ENCODE results near the gene SMIM3. TPM values are rescaled to one million over a fixed set of nuclear protein-coding genes. Genes with fewer than 3 reads are reported as not detected.

SMIM3 gene, protein sequence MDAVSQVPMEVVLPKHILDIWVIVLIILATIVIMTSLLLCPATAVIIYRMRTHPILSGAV
- 2.9 and 3.0 TPM in 2 replicates for total RNA-seq (2013; cell fraction: nucleolus; rRNA removed)
- total RNA-seq (2014; rRNA removed) (9.9 and 11.8 TPM in 2 replicates), total RNA-seq (2014; rRNA removed; fragmentation: Illumina TruSeq; extraction: Trizol) (7.3 and 7.7 TPM in 2 replicates), total RNA-seq (2021) (6.9 and 8.4 TPM in 2 replicates), polyA plus RNA-seq (2011; rRNA removed) (1.0 TPM in 2 replicates), polyA plus RNA-seq (2014; fragmentation: Illumina TruSeq; extraction: Trizol) (6.9 and 10.7 TPM in 2 replicates), polyA plus RNA-seq (2014; fragmentation: Nextera tagmentation; extraction: Ambion mirVana) (1 to 10 TPM; 1.4 to 5.2 TPM), polyA plus RNA-seq (2014; rRNA removed) (7.7 and 8.7 TPM in 2 replicates), polyA plus RNA-seq (2016; fragmentation: Nextera tagmentation; extraction: Ambion mirVana) (10 to 100 TPM; 11.1 to 14.3 TPM), polyA minus RNA-seq (2011; rRNA and poly(A)+ RNA removed) (0.21 and 0.44 TPM in 2 replicates), Bru-seq, nascent RNA (percentile 68 among the genes with signal in this experiment), BruChase-seq, experiment 1, labeled RNA remaining after a 6-hour chase (percentile 68 among the genes with signal in this experiment), BruChase-seq, experiment 2, labeled RNA remaining after a 2-hour chase (percentile 70 among the genes with signal in this experiment)
- polyA plus RNA-seq (2011; ENCODE audit: low read depth): 19.7 TPM
- 1.3 and 1.8 TPM in 2 replicates for polyA plus RNA-seq (2011; cell fraction: cytosol; rRNA removed)
- 0.46 and 0.53 TPM in 2 replicates for polyA plus RNA-seq (2011; cell fraction: nucleus; rRNA removed)
- 13.1 and 21.5 TPM in 2 replicates for polyA plus RNA-seq (2012)
- not detected in 2 replicates for polyA minus RNA-seq (2011; cell fraction: cytosol; rRNA and poly(A)+ RNA removed)
- 0.24 and 0.29 TPM in 2 replicates for polyA minus RNA-seq (2011; cell fraction: nucleus; rRNA and poly(A)+ RNA removed)
- long read RNA-seq, experiment 1, partial matches to known transcripts: 0 of 1 reads
- long read RNA-seq, experiment 1, other reads (novel, unspliced or antisense): 0 of 1 reads
- long read RNA-seq, experiment 2, transcript SMIM3-201 (2 exons, 2,332 nt): major isoform, 17 of 17 reads
- long read RNA-seq, experiment 2, partial matches to known transcripts: 0 of 17 reads
- long read RNA-seq, experiment 2, other reads (novel, unspliced or antisense): 0 of 17 reads

DNA sequence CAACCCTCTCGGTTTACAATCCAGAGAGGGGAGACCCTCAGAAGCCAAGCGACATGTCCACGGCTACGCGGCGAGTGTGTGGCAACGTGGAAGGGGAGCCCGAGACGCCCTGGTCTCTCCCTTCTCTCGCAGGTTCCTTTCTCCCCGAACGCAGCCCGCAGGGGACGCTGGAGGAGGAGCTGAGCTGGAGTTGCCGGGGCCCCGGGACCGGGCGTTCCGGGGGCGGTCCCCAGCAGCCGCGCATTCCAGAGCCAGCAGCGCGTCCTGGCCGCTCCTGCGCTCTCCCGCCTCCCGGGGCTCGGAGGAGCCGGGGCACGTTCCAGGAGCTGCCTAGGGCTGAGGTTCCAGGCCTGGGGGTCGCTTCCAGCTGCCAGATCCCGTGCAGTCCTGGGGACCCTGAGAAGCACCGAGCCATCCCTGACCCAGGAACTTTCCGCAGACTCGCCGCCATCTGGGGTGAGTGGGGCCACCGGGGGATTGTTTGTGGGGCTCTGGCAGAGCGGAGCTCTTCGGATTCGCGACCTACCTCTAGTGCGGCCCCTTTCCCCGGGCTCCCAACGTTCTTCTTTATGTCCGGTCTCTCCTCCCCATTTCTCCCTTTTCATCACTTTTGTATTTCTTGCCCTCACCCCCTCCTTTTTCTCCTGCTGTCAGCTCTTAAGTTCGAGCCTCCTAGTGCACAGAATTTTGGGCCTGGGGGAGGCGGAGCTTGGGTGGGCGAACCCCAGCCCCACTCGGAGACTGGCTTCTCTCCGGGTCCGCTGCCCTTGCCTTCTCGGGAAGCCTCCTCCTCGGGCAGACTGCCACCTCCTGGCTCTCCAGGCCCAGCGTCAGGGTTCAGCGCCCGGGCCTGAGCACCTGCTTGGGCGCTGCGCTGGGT, at the start of gene SMIM3:
TSS of gene SMIM3 (plus strand) at position 241 of the 880 bp plus-strand sequence. CDS start 16,684 bp downstream, outside the sequence.
- Histone ChIP-seq H3K4me1 (ENCODE audit: control insufficient read depth, insufficient read depth, low read length) (peaks cover 30% of the 10 kb centered on the region), H3K4me2 (ENCODE audit: control insufficient read depth, insufficient read depth) (peak within 1 kb of the TSS; percentile 95), H3K4me3 (peak within 1 kb of the TSS; percentile 77), H2AFZ (ENCODE audit: control insufficient read depth, low read depth, low read length) (peak within 1 kb of the TSS; percentile 94), H3K9ac (ENCODE audit: control insufficient read depth, insufficient read depth, low read length) (peak within 1 kb of the TSS; percentile 83), H3K79me2 (ENCODE audit: control insufficient read depth, insufficient read depth, low read length) (peaks cover 35% of the 10 kb centered on the region), H4K20me1 (ENCODE audit: control insufficient read depth, insufficient read depth) (no peaks in the 10 kb centered on the region), H3K27ac (ENCODE audit: control insufficient read depth, insufficient read depth) (peak within 1 kb of the TSS; percentile 78), H3K27me3 (replicated peaks in 1 of 2; ENCODE audit: control insufficient read depth in 2 of 2, insufficient read depth in 2 of 2, low read length in 1 of 2) (no peaks in the 10 kb centered on the region), H3K9me3 (replicated peaks; ENCODE audit: control insufficient read depth, insufficient read depth, low read length) (no peaks in the 10 kb centered on the region), H3K36me3 (ENCODE audit: control insufficient read depth in 2 of 2, insufficient read depth in 2 of 2, low read length in 1 of 2) (no peaks in the 10 kb centered on the region)
- ChIA-PET CTCF (interaction anchor here (0.7 to 1.9 kb wide), 16 partner anchors 8 to 386 kb away, joined by 3 to 10 read pairs (median 4); partner anchors contain the start of genes DCTN4, IRGM and RBM22), POLR2A (interaction anchor here (0.5 to 1.9 kb wide), 3 partner anchors 11 to 594 kb away, joined by 3 to 5 read pairs (median 4); partner anchors contain the start of gene DCTN4), SMC1A (ENCODE audit: uncharacterized antibody, unreplicated experiment) (interaction anchor here (0.6 to 2.1 kb wide), 14 partner anchors 8 to 219 kb away, joined by 3 to 7 read pairs (median 4); partner anchors contain the start of gene DCTN4), RAD21 (ENCODE audit: unreplicated experiment) (interaction anchor here (0.7 to 1.5 kb wide), 6 partner anchors 11 to 219 kb away, joined by 3 to 4 read pairs (median 4); partner anchors contain the start of genes IRGM and RBM22)
- BruUV-seq (replicated peaks): no TSS peak
- 43% methylated on average over 51 of the region's 59 CpGs for WGBS (ENCODE audit: insufficient coverage, insufficient replicate concordance, low lambda C conversion rate, missing lambda C conversion rate)
- FAIRE-seq (no peak), ATAC-seq (peak; percentile 70), DNase-seq (ENCODE audit: low read depth, low spot score) (no peak)
- in situ Hi-C loops (cut with MboI) (no loop called here), intact Hi-C loops (cut with micrococcal nuclease; ENCODE audit: unreplicated experiment) (loop anchor here (2.0 kb wide), 2 partner anchors 78 to 218 kb away; partner anchors contain the start of gene RBM22)
- TF ChIP-seq, protein P1, sequence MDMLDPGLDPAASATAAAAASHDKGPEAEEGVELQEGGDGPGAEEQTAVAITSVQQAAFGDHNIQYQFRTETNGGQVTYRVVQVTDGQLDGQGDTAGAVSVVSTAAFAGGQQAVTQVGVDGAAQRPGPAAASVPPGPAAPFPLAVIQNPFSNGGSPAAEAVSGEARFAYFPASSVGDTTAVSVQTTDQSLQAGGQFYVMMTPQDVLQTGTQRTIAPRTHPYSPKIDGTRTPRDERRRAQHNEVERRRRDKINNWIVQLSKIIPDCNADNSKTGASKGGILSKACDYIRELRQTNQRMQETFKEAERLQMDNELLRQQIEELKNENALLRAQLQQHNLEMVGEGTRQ (IDR thresholded peaks at IDR 0.05; ENCODE audit: borderline replicate concordance, low read depth, low read length): no peak
- no peak; the same call in 1 of the 2 replicates for TF ChIP-seq NBN (IDR thresholded peaks at IDR 0.05)
- no peak for TF ChIP-seq ETV6 (conservative IDR thresholded peaks at IDR 0.05 in 1 of 2, IDR thresholded peaks at IDR 0.05 in 1 of 2; ENCODE audit: borderline replicate concordance in 1 of 2, low read depth in 1 of 2)
- no peak for TF ChIP-seq POLR2AphosphoS2 (IDR thresholded peaks at IDR 0.05; ENCODE audit: low read depth, low read length)
- TF ChIP-seq STAT1 (conservative IDR thresholded peaks at IDR 0.05): no peak
- TF ChIP-seq CREM (IDR thresholded peaks at IDR 0.05; ENCODE audit: low read depth): 0 out of 2 replicates have a peak, but pooled peaks have one; percentile 13
- peak; percentile 23; the same call in 1 of the 2 replicates for TF ChIP-seq GATAD2B (conservative IDR thresholded peaks at IDR 0.05; ENCODE audit: low read depth)
- TF ChIP-seq, protein P2, sequence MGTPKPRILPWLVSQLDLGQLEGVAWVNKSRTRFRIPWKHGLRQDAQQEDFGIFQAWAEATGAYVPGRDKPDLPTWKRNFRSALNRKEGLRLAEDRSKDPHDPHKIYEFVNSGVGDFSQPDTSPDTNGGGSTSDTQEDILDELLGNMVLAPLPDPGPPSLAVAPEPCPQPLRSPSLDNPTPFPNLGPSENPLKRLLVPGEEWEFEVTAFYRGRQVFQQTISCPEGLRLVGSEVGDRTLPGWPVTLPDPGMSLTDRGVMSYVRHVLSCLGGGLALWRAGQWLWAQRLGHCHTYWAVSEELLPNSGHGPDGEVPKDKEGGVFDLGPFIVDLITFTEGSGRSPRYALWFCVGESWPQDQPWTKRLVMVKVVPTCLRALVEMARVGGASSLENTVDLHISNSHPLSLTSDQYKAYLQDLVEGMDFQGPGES (IDR thresholded peaks at IDR 0.05): no peak
- TF ChIP-seq FOXM1 (IDR thresholded peaks at IDR 0.05; ENCODE audit: low read depth, low read length): no peak
- TF ChIP-seq RAD51 (IDR thresholded peaks at IDR 0.05): no peak
- peak; percentile 58; the same call in 1 of the 2 replicates for TF ChIP-seq POLR2A (IDR thresholded peaks at IDR 0.05; ENCODE audit: low read depth, low read length)
- TF ChIP-seq SUPT20H (IDR thresholded peaks at IDR 0.05; ENCODE audit: borderline replicate concordance, control insufficient read depth, low read depth, low read length): no peak
- TF ChIP-seq NR2F1 (conservative IDR thresholded peaks at IDR 0.05): 0 out of 2 replicates have a peak, but pooled peaks have one; percentile 11
- no peak for TF ChIP-seq KDM1A (IDR thresholded peaks at IDR 0.05; ENCODE audit: borderline replicate concordance)
- TF ChIP-seq RB1 (IDR thresholded peaks at IDR 0.05; ENCODE audit: borderline replicate concordance): 0 out of 2 replicates have a peak, but pooled peaks have one; percentile 64
- TF ChIP-seq DPF2 (IDR thresholded peaks at IDR 0.05): no peak
- no peak for TF ChIP-seq ZNF384 (IDR thresholded peaks at IDR 0.05; ENCODE audit: borderline replicate concordance, low read depth, low read length)

All from GM12878 (cell line).